ENCODE measurements around the gene NECAB2. TPM values are rescaled to one million over a fixed set of nuclear protein-coding genes. Genes with fewer than 3 reads are reported as not detected.

Gene NECAB2
- total RNA-seq, 1 donor from 2014 or later: 1.8 TPM

DNA sequence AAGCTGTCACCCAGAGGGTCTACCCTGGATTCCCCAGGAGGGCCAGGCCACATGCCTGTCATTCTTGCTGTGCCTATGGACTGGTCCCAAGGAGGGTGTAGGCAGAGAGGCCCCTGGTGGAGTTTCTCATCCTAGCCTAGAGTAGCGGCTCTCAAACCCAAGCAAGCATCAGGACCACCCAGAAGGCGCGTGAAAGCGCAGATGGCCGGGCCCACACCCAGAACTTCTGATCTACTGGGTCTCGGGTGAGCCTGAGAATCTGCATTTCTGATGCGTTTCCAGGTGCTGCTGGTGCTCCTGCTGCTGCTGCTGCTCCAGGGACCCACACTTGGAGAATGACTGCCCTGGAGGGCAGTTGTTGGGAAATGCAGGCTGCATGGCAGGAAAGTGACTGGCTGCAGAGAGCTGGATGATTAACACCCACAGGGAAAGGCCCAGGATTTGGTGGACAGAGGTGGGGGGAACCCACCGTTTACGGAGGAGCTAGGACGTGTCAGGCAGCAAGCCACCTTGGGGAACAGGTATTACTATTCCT is 24.5 kb upstream of the NECAB2 start:
- DNase-seq (ENCODE audit: low spot score in 2 of 2, unreplicated experiment in 2 of 2): no peak
- no peak for TF ChIP-seq CTCF (IDR thresholded peaks at IDR 0.05; ENCODE audit: unreplicated experiment)
- Mint-ChIP-seq H3K4me1 (no peaks in the 10 kb centered on the region), H3K4me3 (no peak overlapping the region), H3K36me3 (no peaks in the 10 kb centered on the region), H3K27ac (no peak overlapping the region), H3K9me3 (peaks cover 4% of the 10 kb centered on the region), H3K27me3 (ENCODE audit: low read depth) (no peaks in the 10 kb centered on the region)

- no peak for TF ChIP-seq CTCF (IDR thresholded peaks at IDR 0.05; ENCODE audit: unreplicated experiment)
- Mint-ChIP-seq H3K27me3 (ENCODE audit: low read depth) (no peaks in the 10 kb centered on the region), H3K4me3 (no peak overlapping the region), H3K4me1 (no peaks in the 10 kb centered on the region), H3K9me3 (no peaks in the 10 kb centered on the region), H3K36me3 (no peaks in the 10 kb centered on the region), H3K27ac (no peak overlapping the region)
- no peak for DNase-seq (ENCODE audit: low spot score in 2 of 2, unreplicated experiment in 2 of 2)
These were observed 22.5 kb upstream of the NECAB2 start for GRCh38 chr16:83945587-83945986.

- no peak overlapping the region for H3K4me3 Mint-ChIP-seq
- H3K9me3 Mint-ChIP-seq: no peaks in the 10 kb centered on the region
- no peaks in the 10 kb centered on the region for H3K27me3 Mint-ChIP-seq (ENCODE audit: low read depth)
- DNase-seq (ENCODE audit: low spot score in 2 of 2, unreplicated experiment in 2 of 2): no peak
- H3K4me1 Mint-ChIP-seq: no peaks in the 10 kb centered on the region
- no peak for TF ChIP-seq CTCF (IDR thresholded peaks at IDR 0.05; ENCODE audit: unreplicated experiment)
- H3K27ac Mint-ChIP-seq: no peak overlapping the region
- H3K36me3 Mint-ChIP-seq: no peaks in the 10 kb centered on the region
These were observed 21.8 kb upstream of the NECAB2 start for GRCh38 chr16:83946154-83946780.

GRCh38 chr16:83946781-83947566 is 21.1 kb upstream of the NECAB2 start:
- no peak for DNase-seq (ENCODE audit: low spot score in 2 of 2, unreplicated experiment in 2 of 2)
- Mint-ChIP-seq H3K27me3 (ENCODE audit: low read depth) (no peaks in the 10 kb centered on the region), H3K9me3 (no peaks in the 10 kb centered on the region), H3K4me1 (no peaks in the 10 kb centered on the region), H3K36me3 (no peaks in the 10 kb centered on the region), H3K4me3 (no peak overlapping the region), H3K27ac (no peak overlapping the region)
- no peak for TF ChIP-seq CTCF (IDR thresholded peaks at IDR 0.05; ENCODE audit: unreplicated experiment)

DNA sequence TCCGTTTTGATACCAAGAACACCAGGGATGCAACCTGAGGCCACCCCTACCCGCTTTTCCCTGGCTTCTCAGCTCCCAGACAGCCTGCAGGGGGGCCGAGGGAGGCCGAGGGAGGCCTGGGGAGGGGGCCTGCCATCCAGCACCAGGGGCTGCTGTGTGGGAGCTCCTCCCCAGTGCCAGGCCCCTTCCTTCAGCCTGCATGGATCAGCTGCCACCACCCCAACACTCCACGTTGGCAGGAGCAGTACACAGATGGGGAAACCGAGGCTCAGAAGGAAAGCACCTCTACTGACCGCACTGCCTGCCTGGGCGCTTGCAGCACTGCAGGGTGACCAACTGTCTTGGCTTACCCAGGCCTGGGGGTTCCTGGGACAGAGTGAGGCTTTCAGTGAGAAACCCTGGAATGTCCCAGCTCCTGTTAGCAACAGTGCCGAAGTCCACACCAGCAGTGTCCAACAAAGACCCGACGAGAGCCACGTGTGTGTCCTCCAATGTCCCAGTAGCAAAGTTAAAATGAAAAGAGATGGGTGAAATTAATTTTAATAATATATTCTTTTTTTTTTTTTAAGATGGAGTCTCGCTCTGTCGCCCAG is 20.3 kb upstream of the NECAB2 start:
- no peaks in the 10 kb centered on the region for H3K9me3 Mint-ChIP-seq
- no peaks in the 10 kb centered on the region for H3K27me3 Mint-ChIP-seq (ENCODE audit: low read depth)
- no peak for TF ChIP-seq CTCF (IDR thresholded peaks at IDR 0.05; ENCODE audit: unreplicated experiment)
- no peaks in the 10 kb centered on the region for H3K4me1 Mint-ChIP-seq
- no peaks in the 10 kb centered on the region for H3K36me3 Mint-ChIP-seq
- DNase-seq (ENCODE audit: low spot score in 2 of 2, unreplicated experiment in 2 of 2): no peak
- no peak overlapping the region for H3K27ac Mint-ChIP-seq
- H3K4me3 Mint-ChIP-seq: no peak overlapping the region
